Lung (tissue), 12 donors: ENCODE results near the gene SMG7. TPM values are rescaled to one million over a fixed set of nuclear protein-coding genes. Genes with fewer than 3 reads are reported as not detected.

Experiments
- ATAC-seq: fragments of 200-7000 bp; cut with Tn5 transposase; one replicate; pipeline ENCODE4 v1.9.1; 2020; ENCODE audit warnings: moderate number of reproducible peaks; ENCODE audit not compliant: insufficient read depth, low FRiP score
- DNase-seq, 3 donors: peaks; one replicate each; pipeline ENCODE4 v3.0.0-alpha.2; 2013 to 2017
- H3K27ac ChIP-seq, 2 donors: one replicate each; pipeline ENCODE4 v1.5.1; 2013; ENCODE audit warnings: mild to moderate bottlenecking in 2 of 2, moderate library complexity in 2 of 2, control low read depth in 1 of 2, inconsistent platforms in 1 of 2, low read depth in 1 of 2, low read length in 1 of 2
- H3K27me3 ChIP-seq, 3 donors: one replicate each; pipeline ENCODE4 v1.5.1; 2013; ENCODE audit warnings: low read length in 2 of 3; ENCODE audit not compliant: control insufficient read depth in 3 of 3, insufficient read depth in 3 of 3
- H3K36me3 ChIP-seq, 4 donors: one replicate each; pipeline ENCODE4 v1.5.1; 2013; ENCODE audit warnings: low read length in 4 of 4, mild to moderate bottlenecking in 1 of 4, moderate library complexity in 1 of 4; ENCODE audit not compliant: control insufficient read depth in 4 of 4, insufficient read depth in 4 of 4
- H3K4me1 ChIP-seq, 5 donors: one replicate each; pipeline ENCODE4 v1.5.1; 2013; ENCODE audit warnings: low read length in 5 of 5, mild to moderate bottlenecking in 2 of 5, moderate library complexity in 1 of 5; ENCODE audit not compliant: control insufficient read depth in 5 of 5, insufficient read depth in 5 of 5
- H3K4me3 ChIP-seq: one replicate; pipeline ENCODE4 v1.5.1; 2013; ENCODE audit warnings: mild to moderate bottlenecking, control low read depth, moderate library complexity
- H3K9ac ChIP-seq, 2 donors: one replicate each; pipeline ENCODE4 v1.5.1; 2013; ENCODE audit warnings: low read length in 2 of 2, control low read depth in 1 of 2; ENCODE audit not compliant: insufficient read depth in 1 of 2
- H3K9me3 ChIP-seq, 4 donors: one replicate each; pipeline ENCODE4 v1.5.1; 2013; ENCODE audit warnings: low read length in 3 of 4, mild to moderate bottlenecking in 1 of 4, moderate library complexity in 1 of 4; ENCODE audit not compliant: control insufficient read depth in 4 of 4, insufficient read depth in 3 of 4
- WGBS, 2 donors: extraction: QIAGEN DNeasy Blood & Tissue Kit; methylation state at CpG; one replicate each; pipeline ENCODE4 v1.1.7; 2013; 5-methylcytosine and 5-hydroxymethylcytosine counted together
- polyA plus RNA-seq, 2 donors: library from polyadenylated mRNA; stranded (reverse); fragments of 200-250 nt; gene quantifications; one replicate each; pipeline ENCODE4 v1.2.1, GENCODE V29; 2013
- total RNA-seq, 2 donors: library from RNA; depleted of rRNA in 1 of 2; stranded (reverse); fragments of >200 nt in 1 of 2; gene quantifications; one replicate each; pipeline ENCODE4 v1.2.1, GENCODE V29; 2014 to 2021
- TF ChIP-seq, protein P1 (sequence below): IDR thresholded peaks from 2 replicates; pipeline ENCODE4 v1.5.1; 2012; ENCODE audit warnings: mild to moderate bottlenecking; ENCODE audit errors: control extremely low read depth, extremely low read depth
- donor health status: control.
- donor health status: control.
- donor health status: Bipolar disorder and iron deficiency.
- donor health status: healthy.
- donor health status: DM: yes; HTN: yes; CAD: no.

Gene SMG7
- total and polyA plus RNA-seq, 4 donors = 17.4 to 86.6 (median 45.6) TPM

DNA sequence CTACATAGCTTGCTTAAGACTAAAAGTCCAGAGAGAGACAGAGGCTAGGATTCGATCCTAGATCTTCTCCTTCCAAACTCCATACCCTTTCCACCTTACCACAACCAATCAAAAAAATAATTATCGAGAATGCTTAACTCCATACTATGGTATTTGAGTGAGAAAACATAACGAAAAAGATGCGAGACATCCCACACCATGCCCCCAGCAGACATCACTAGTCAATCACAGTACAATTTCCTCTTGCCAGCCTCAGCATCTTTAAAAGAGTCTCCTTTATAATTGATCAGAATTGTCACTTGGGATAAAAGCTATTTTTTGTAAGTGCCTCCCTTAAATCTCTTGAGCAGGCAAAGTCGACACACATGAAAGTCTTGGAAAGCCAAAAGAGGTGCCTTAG, 117.1 kb downstream of the SMG7 start:
- Histone ChIP-seq H3K4me1 (peaks cover 0 to 7% (median 0%) of the 10 kb centered on the region in 5 donors), H3K4me3 (peak overlapping the region; percentile 24), H3K36me3 (no peaks in the 10 kb centered on the region), H3K9ac (no peak overlapping the region), H3K27ac (peak overlapping the region in 1 of 2 donors; percentile 91), H3K9me3 (peaks cover 0 to 2% (median 0%) of the 10 kb centered on the region in 4 donors), H3K27me3 (no peaks in the 10 kb centered on the region)
- DNase-seq = no peak
- no peak for ATAC-seq
- TF ChIP-seq, protein P1, sequence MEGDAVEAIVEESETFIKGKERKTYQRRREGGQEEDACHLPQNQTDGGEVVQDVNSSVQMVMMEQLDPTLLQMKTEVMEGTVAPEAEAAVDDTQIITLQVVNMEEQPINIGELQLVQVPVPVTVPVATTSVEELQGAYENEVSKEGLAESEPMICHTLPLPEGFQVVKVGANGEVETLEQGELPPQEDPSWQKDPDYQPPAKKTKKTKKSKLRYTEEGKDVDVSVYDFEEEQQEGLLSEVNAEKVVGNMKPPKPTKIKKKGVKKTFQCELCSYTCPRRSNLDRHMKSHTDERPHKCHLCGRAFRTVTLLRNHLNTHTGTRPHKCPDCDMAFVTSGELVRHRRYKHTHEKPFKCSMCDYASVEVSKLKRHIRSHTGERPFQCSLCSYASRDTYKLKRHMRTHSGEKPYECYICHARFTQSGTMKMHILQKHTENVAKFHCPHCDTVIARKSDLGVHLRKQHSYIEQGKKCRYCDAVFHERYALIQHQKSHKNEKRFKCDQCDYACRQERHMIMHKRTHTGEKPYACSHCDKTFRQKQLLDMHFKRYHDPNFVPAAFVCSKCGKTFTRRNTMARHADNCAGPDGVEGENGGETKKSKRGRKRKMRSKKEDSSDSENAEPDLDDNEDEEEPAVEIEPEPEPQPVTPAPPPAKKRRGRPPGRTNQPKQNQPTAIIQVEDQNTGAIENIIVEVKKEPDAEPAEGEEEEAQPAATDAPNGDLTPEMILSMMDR = no peak
- 70 to 82% methylated on average over 5 of the region's 5 CpGs for WGBS, 2 donors

DNA sequence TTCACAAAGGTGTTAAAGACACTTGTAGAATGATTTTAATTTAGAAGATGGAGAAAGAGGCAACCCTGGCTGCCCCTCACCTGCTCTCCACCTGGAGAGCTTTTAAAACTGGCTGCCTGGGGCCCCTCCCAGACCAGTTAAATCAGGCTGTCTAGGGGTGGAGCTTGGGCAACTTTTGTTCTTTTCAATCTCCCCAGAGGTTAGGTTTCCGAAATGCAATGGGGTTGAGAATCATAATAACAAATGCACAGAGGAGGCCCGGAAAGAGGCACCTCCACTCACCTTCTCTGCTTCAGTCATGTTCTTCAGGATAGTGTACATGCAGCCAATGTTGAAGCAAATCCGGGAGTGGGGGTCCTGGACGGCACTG, 117.6 kb downstream of the SMG7 start:
- no peak for ATAC-seq
- H3K4me3 ChIP-seq = peak overlapping the region; percentile 19
- no peak for DNase-seq
- peaks cover 0 to 2% (median 0%) of the 10 kb centered on the region in 4 donors for H3K9me3 ChIP-seq
- 66 to 80% methylated on average over 4 of the region's 4 CpGs for WGBS, 2 donors
- no peaks in the 10 kb centered on the region for H3K36me3 ChIP-seq
- peak overlapping the region in 1 of 2 donors; percentile 91 for H3K27ac ChIP-seq
- TF ChIP-seq, protein P1 = no peak
- H3K27me3 ChIP-seq = no peaks in the 10 kb centered on the region
- H3K4me1 ChIP-seq = peaks cover 0 to 7% (median 0%) of the 10 kb centered on the region in 5 donors
- H3K9ac ChIP-seq = no peak overlapping the region

DNA sequence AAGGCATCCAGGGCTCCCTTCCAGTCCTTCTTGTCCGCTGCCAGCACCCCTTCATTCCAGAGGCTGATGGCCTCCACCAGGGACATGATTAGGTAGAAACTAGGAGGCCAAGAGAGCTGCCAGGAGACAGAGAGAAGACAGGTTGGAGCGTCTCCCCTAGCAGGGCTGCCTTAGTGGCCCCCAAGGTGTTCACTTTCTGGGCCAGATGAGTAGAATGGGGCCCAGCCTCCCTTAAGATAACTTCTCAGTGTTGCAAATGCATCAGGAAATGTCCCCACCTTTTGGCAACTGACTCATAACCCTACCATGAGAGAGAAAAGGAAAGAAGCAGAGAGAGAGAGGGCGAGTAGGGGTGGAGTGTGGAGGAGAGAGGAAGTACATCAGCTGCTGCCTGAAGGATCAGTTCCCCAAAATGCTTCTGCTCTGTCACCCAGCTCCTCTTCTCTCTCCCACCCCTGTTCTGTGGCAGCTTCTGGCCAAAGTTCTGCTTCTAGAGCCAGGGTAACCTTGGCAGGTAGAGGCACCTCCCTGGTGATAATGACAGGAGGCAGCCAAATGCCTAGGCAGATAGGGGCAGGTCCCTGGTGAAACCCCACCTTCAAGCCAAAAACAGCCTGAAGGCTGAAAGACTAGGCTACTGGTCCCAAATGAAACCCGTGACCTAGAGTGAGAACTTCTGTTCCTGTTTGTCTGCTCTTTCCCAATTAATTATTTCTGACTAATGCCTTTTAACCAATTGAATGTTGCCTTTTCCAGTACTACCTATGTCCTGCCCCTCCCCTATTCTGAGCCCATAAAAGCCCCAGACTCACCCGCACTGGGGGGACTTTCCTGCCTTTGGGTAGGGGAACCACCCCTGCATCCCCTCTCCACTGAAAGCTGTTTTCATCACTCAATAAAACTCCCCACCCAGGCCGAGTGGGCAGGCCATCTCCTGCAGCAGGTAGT, 118.2 kb downstream of the SMG7 start, which contains the start of gene NCF2:
Gene NCF2 (minus strand): TSS at position 216 of the 948 bp plus-strand sequence. CDS start 130 bp downstream, at position 86.
- Histone ChIP-seq H3K27me3 (no peaks in the 10 kb centered on the region), H3K9me3 (peaks cover 0 to 2% (median 0%) of the 10 kb centered on the region in 4 donors), H3K4me1 (peaks cover 0 to 4% (median 0%) of the 10 kb centered on the region in 5 donors), H3K27ac (peak within 1 kb of the TSS in 1 of 2 donors; percentile 91), H3K9ac (no peak within 1 kb of the TSS), H3K36me3 (no peaks in the 10 kb centered on the region), H3K4me3 (peak within 1 kb of the TSS; percentile 24)
- TF ChIP-seq, protein P1 = no peak
- 46 to 64% methylated on average over 6 of the region's 6 CpGs for WGBS, 2 donors
- ATAC-seq (peak; percentile 72), DNase-seq (no peak)
